Right lobe of liver (tissue), 6 donors: ENCODE measurements around the gene CSNK2B. TPM values are rescaled to one million over a fixed set of nuclear protein-coding genes. Genes with fewer than 3 reads are reported as not detected.

Experiments used
- ATAC-seq, 4 donors: fragments of 200-7000 bp; cut with Tn5 transposase; one replicate each; pipeline ENCODE4 v1.9.1; 2020; ENCODE audit warnings: mild to moderate bottlenecking in 4 of 4, moderate library complexity in 4 of 4
- DNase-seq, 3 donors: peaks; one replicate each; pipeline ENCODE4 v3.0.0-alpha.2; 2020
- H3K27ac ChIP-seq, 3 donors: fragments of 200-600 bp; one replicate each; pipeline ENCODE4 v1.8.0; 2022
- H3K27me3 ChIP-seq, 2 donors: fragments of 200-600 bp; one replicate each; pipeline ENCODE4 v1.8.0; 2022
- H3K36me3 ChIP-seq, 4 donors: fragments of 200-600 bp; sonication (generic) in 1 of 4; one replicate each; pipeline versions ENCODE4 v1.5.1 to v1.8.0; 2017 to 2022; ENCODE audit warnings: control low read depth in 1 of 4
- H3K4me1 ChIP-seq, 4 donors: fragments of 200-600 bp; sonication (generic) in 1 of 4; one replicate each; pipeline versions ENCODE4 v1.5.1 to v1.8.0; 2017 to 2022; ENCODE audit warnings: control low read depth in 1 of 4
- H3K4me3 ChIP-seq, 3 donors: fragments of 200-600 bp; one replicate each; pipeline ENCODE4 v1.8.0; 2022
- H3K9me3 ChIP-seq, 4 donors: fragments of 200-600 bp; sonication (generic) in 1 of 4; one replicate each; pipeline versions ENCODE4 v1.5.1 to v1.8.0; 2017 to 2022; ENCODE audit warnings: control low read depth in 1 of 4
- CTCF ChIP-seq, 4 donors: fragments of 200-600 bp in 3 of 4; fragments of 450-650 bp in 1 of 4; IDR thresholded peaks; one replicate each; pipeline versions ENCODE4 v1.5.1 to v1.8.0; 2016 to 2022; ENCODE audit warnings: antibody characterized with exemption in 4 of 4, mild to moderate bottlenecking in 2 of 4
- POLR2A ChIP-seq: fragments of 450-650 bp; IDR thresholded peaks from one replicate; pipeline ENCODE4 v1.6.1; 2017; ENCODE audit warnings: antibody characterized with exemption, mild to moderate bottlenecking
- WGBS: methylation state at CpG from one replicate; pipeline ENCODE4 v1.1.6; 2018; ENCODE audit warnings: low coverage, low lambda C conversion rate; ENCODE audit not compliant: insufficient coverage; ENCODE audit errors: missing lambda C conversion rate; 5-methylcytosine and 5-hydroxymethylcytosine counted together
- intact Hi-C, 2 donors: fragments of 100-400 bp; cut with DNase I; formaldehyde crosslinking; loops; one replicate each; pipeline versions ENCODE4 v1.11.2 to v1.14.1; 2022
- microRNA-seq, 2 donors: library from miRNA; unstranded; fragments of <30 nt; microRNA quantifications; one replicate each; pipeline ENCODE4, GENCODE V29; 2019 to 2020
- small RNA-seq, 2 experiments: library from RNA; depleted of rRNA; stranded (forward); fragments of <200 nt; gene quantifications; one replicate each; pipeline ENCODE3, GENCODE V24; 2016
- total RNA-seq, 6 experiments: library from RNA; depleted of rRNA in 2 of 6; stranded (reverse); fragments of >200 nt in 2 of 6; fragmentation: NEBNext Ultra II Directional in 3 of 6; extraction: Animal tissue kit (Norgen Biotek cat#: 25700) in 3 of 6; gene quantifications; one replicate each; pipeline versions ENCODE4 v1.1.0 to v1.2.4, GENCODE V29; 2016 to 2023
- donor health status: DM: no; HTN: yes; CAD: no.
- donor health status: DM: no; HTN: no; CAD: no.
- donor health status: DM: no; HTN: no; CAD: no.
- donor health status: DM: no; HTN: yes; CAD: no.
- donor health status: DM: no; HTN: yes; CAD: no.

Gene CSNK2B
- total RNA-seq, 6 experiments from 2014 or later: 52.5 to 171 (median 64.5) TPM

- no peaks in the 10 kb centered on the region for H3K4me1 ChIP-seq
- no peak overlapping the region for H3K4me3 ChIP-seq
- DNase-seq (no peak), ATAC-seq (no peak)
- no peak overlapping the region for H3K27ac ChIP-seq
- no peaks in the 10 kb centered on the region for H3K27me3 ChIP-seq
- no peaks in the 10 kb centered on the region for H3K9me3 ChIP-seq
- no CpG with 5 or more reads among the region's 1 CpG for WGBS
- no peak for TF ChIP-seq CTCF (IDR thresholded peaks at IDR 0.05)
- TF ChIP-seq POLR2A: no peak
- intact Hi-C loops: loop anchor here in 1 of 2 donors (10.0 kb wide), 1 partner anchor 47 kb away; the partner anchor contains the start of gene SAPCD1
- no peaks in the 10 kb centered on the region for H3K36me3 ChIP-seq
Observed at GRCh38 chr6:31718265-31718664, 52.4 kb downstream of the CSNK2B start.

- Histone ChIP-seq H3K4me3 (no peak overlapping the region), H3K4me1 (no peaks in the 10 kb centered on the region), H3K36me3 (no peaks in the 10 kb centered on the region), H3K9me3 (no peaks in the 10 kb centered on the region), H3K27ac (no peak overlapping the region), H3K27me3 (no peaks in the 10 kb centered on the region)
- TF ChIP-seq POLR2A (no peak), CTCF (IDR thresholded peaks at IDR 0.05) (no peak)
- 90% methylated on average over 1 of the region's 6 CpGs for WGBS
- intact Hi-C loops: loop anchor here in 1 of 2 donors (10.0 kb wide), 1 partner anchor 46 kb away; the partner anchor contains the start of gene SAPCD1
- ATAC-seq (peak in 1 of 4 donors; percentile 12), DNase-seq (no peak)
Observed at GRCh38 chr6:31719001-31719400, 53.1 kb downstream of the CSNK2B start.

Small RNAs within 50 kb of the gene (microRNA-seq; reads per million reads assigned to microRNA genes)
- gene MIR4646: 0.64 to 1.4 reads per million in 2 donors
- 0 reads per million in 2 donors for gene MIR6832

Small RNAs within 50 kb of the gene (small RNA-seq; reads per million reads assigned to genes)
- gene LY6G6D (0 reads per million in 2 experiments), gene MIR4646 (0 reads per million in 2 experiments), gene MIR6832 (0 reads per million in 2 experiments), gene RF00019 (0 reads per million in 2 experiments), gene SNORA38 (4.7 to 13.7 reads per million in 2 experiments)

Other genes with a start within 250 kb of the CSNK2B start
- gene MICB, start 167.9 kb upstream of the CSNK2B start, total RNA-seq: 1 to 10 TPM in 4 of 6 experiments, under 1 TPM in 2; 0.48 to 2.0 (median 1.2) TPM
- gene MCCD1, start 137.1 kb upstream of the CSNK2B start, total RNA-seq: not detected
- 100 to 1,000 TPM in 3 of 6 experiments, 10 to 100 TPM in 3; 85.2 to 145 (median 102) TPM for gene DDX39B, start 124.1 kb upstream of the CSNK2B start, total RNA-seq
- under 1 TPM in 3 of 6 experiments, not detected in 3; 0.29 to 0.43 (median 0.42) TPM for gene ATP6V1G2, start 119.5 kb upstream of the CSNK2B start, total RNA-seq
- 10 to 100 TPM in 1 of 6 experiments, 1 to 10 TPM in 5; 7.5 to 10.2 (median 8.3) TPM for gene NFKBIL1, start 118.5 kb upstream of the CSNK2B start, total RNA-seq
- under 1 TPM in 1 of 6 experiments, not detected in 5; 0.20 TPM for gene LTA, start 93.8 kb upstream of the CSNK2B start, total RNA-seq
- gene TNF, start 90.5 kb upstream of the CSNK2B start, total RNA-seq: 1 to 10 TPM in 1 of 6 experiments, under 1 TPM in 1, not detected in 4; 0.15 to 1.0 TPM
- gene LTB, start 83.7 kb upstream of the CSNK2B start, total RNA-seq: 1 to 10 TPM in 2 of 6 experiments, under 1 TPM in 4; 0.28 to 2.2 (median 0.62) TPM
- 10 to 100 TPM in 1 of 6 experiments, 1 to 10 TPM in 5; 1.5 to 21.5 (median 6.7) TPM for gene LST1, start 79.8 kb upstream of the CSNK2B start, total RNA-seq
- gene NCR3, start 73.1 kb upstream of the CSNK2B start, total RNA-seq: under 1 TPM in 3 of 6 experiments, not detected in 3; 0.20 to 0.55 (median 0.46) TPM
- gene AIF1, start 50.8 kb upstream of the CSNK2B start, total RNA-seq: 10 to 100 TPM in 4 of 6 experiments, 1 to 10 TPM in 2; 6.7 to 28.5 (median 13.0) TPM
- gene PRRC2A, start 45.4 kb upstream of the CSNK2B start, total RNA-seq: 10 to 100 TPM; 34.7 to 59.6 (median 39.4) TPM
- 100 to 1,000 TPM; 114 to 196 (median 142) TPM for gene BAG6, start 13.4 kb upstream of the CSNK2B start, total RNA-seq
- gene APOM, start 10.2 kb upstream of the CSNK2B start, total RNA-seq: 100 to 1,000 TPM; 100 to 182 (median 116) TPM
- 1 to 10 TPM; 6.6 to 8.7 (median 7.6) TPM for gene C6orf47, start 5.3 kb upstream of the CSNK2B start, total RNA-seq
- 10 to 100 TPM in 1 of 6 experiments, 1 to 10 TPM in 5; 6.4 to 10.0 (median 8.0) TPM for gene GPANK1, start 1.1 kb upstream of the CSNK2B start, total RNA-seq
- gene LY6G5B, start 3.9 kb downstream of the CSNK2B start, total RNA-seq: 1 to 10 TPM in 5 of 6 experiments, under 1 TPM in 1; 0.98 to 5.7 (median 2.6) TPM
- 1 to 10 TPM in 3 of 6 experiments, under 1 TPM in 3; 0.68 to 1.6 (median 1.2) TPM for gene LY6G5C, start 15.0 kb downstream of the CSNK2B start, total RNA-seq
- gene ABHD16A, start 37.2 kb downstream of the CSNK2B start, total RNA-seq: 10 to 100 TPM; 29.7 to 34.8 (median 31.2) TPM
- not detected for gene LY6G6F, start 40.8 kb downstream of the CSNK2B start, total RNA-seq
- gene LY6G6D, start 49.3 kb downstream of the CSNK2B start, total RNA-seq: not detected
- gene LY6G6C, start 55.7 kb downstream of the CSNK2B start, total RNA-seq: not detected
- under 1 TPM in 2 of 6 experiments, not detected in 4; 0.33 to 0.56 TPM for gene MPIG6B, start 57.3 kb downstream of the CSNK2B start, total RNA-seq
- gene DDAH2, start 63.2 kb downstream of the CSNK2B start, total RNA-seq: 10 to 100 TPM; 16.3 to 27.5 (median 19.1) TPM
- 100 to 1,000 TPM in 1 of 6 experiments, 10 to 100 TPM in 5; 36.7 to 123 (median 62.0) TPM for gene CLIC1, start 70.5 kb downstream of the CSNK2B start, total RNA-seq
- 1 to 10 TPM; 3.2 to 8.5 (median 4.3) TPM for gene MSH5, start 73.9 kb downstream of the CSNK2B start, total RNA-seq
- gene SAPCD1, start 96.6 kb downstream of the CSNK2B start, total RNA-seq: 1 to 10 TPM in 2 of 6 experiments, under 1 TPM in 3, not detected in 1; 0.62 to 1.6 (median 0.90) TPM
- gene VWA7, start 111.2 kb downstream of the CSNK2B start, total RNA-seq: 1 to 10 TPM; 1.2 to 5.2 (median 2.7) TPM
- gene VARS1, start 129.7 kb downstream of the CSNK2B start, total RNA-seq: 10 to 100 TPM; 31.0 to 58.1 (median 41.0) TPM
- gene LSM2, start 140.9 kb downstream of the CSNK2B start, total RNA-seq: 10 to 100 TPM; 11.0 to 26.1 (median 11.6) TPM
- gene HSPA1L, start 149.2 kb downstream of the CSNK2B start, total RNA-seq: 1 to 10 TPM in 1 of 6 experiments, under 1 TPM in 5; 0.37 to 1.2 (median 0.56) TPM
- 100 to 1,000 TPM in 2 of 6 experiments, 10 to 100 TPM in 4; 73.2 to 442 (median 80.2) TPM for gene HSPA1A, start 149.5 kb downstream of the CSNK2B start, total RNA-seq
- 100 to 1,000 TPM in 2 of 6 experiments, 10 to 100 TPM in 4; 41.5 to 144 (median 47.5) TPM for gene HSPA1B, start 161.7 kb downstream of the CSNK2B start, total RNA-seq
- gene NEU1, start 196.7 kb downstream of the CSNK2B start, total RNA-seq: 10 to 100 TPM; 20.3 to 44.8 (median 34.1) TPM
- under 1 TPM in 2 of 6 experiments, not detected in 4; 0.09 to 0.25 TPM for gene SLC44A4, start 212.9 kb downstream of the CSNK2B start, total RNA-seq
- 10 to 100 TPM; 10.7 to 20.1 (median 13.3) TPM for gene EHMT2, start 231.6 kb downstream of the CSNK2B start, total RNA-seq
- gene ZBTB12, start 236.0 kb downstream of the CSNK2B start, total RNA-seq: under 1 TPM in 5 of 6 experiments, not detected in 1; 0.25 to 0.82 (median 0.51) TPM